IMR-90 (cell line): ENCODE data around the gene CTNND2. TPM values are rescaled to one million over a fixed set of nuclear protein-coding genes. Genes with fewer than 3 reads are reported as not detected.

Source experiments
- ATAC-seq: fragments of 200-7000 bp; cut with Tn5 transposase; 2 replicates; pipeline ENCODE4 v1.9.1; 2020; ENCODE audit warnings: low read depth, mild to moderate bottlenecking, moderate library complexity
- BruUV-seq: library from RNA; stranded (reverse); fragments of 400-500 nt; replicated peaks from 2 replicates; lab custom pipeline; 2021; lab: Mats Ljungman, UMichigan
- CTCF ChIA-PET: fragments of 300-600 bp; formaldehyde crosslinking; extraction: SDS; loops from one replicate; lab custom pipeline; 2021; ENCODE audit warnings: antibody characterized with exemption; lab: Yijun Ruan, JAX
- POLR2A ChIA-PET: fragments of 300-600 bp; sonication (Branson Sonifier 250); formaldehyde crosslinking; loops from one replicate; lab custom pipeline; 2022; ENCODE audit warnings: antibody characterized with exemption; ENCODE audit not compliant: unreplicated experiment; lab: Charles Lee
- DNase-seq: peaks from one replicate; pipeline ENCODE4 v3.0.0; 2013
- H2AFZ ChIP-seq: replicated peaks from 2 replicates; pipeline ENCODE3; 2013; ENCODE audit warnings: low read length, mild to moderate bottlenecking; ENCODE audit not compliant: poor library complexity
- H2AK5ac ChIP-seq: 2 replicates; pipeline ENCODE4 v1.6.1; 2013; ENCODE audit warnings: low read depth, low read length, inconsistent platforms
- H2AK9ac ChIP-seq: replicated peaks from 2 replicates; pipeline ENCODE3; 2013; ENCODE audit warnings: mild to moderate bottlenecking, low read depth, low read length, moderate library complexity; ENCODE audit not compliant: poor library complexity
- H2BK120ac ChIP-seq: 2 replicates; pipeline ENCODE4 v1.6.1; 2013; ENCODE audit warnings: low read depth, low read length, inconsistent platforms
- H2BK15ac ChIP-seq: 3 replicates; pipeline ENCODE4 v1.6.1; 2013; ENCODE audit warnings: low read depth, low read length, inconsistent platforms
- H2BK20ac ChIP-seq: 2 replicates; pipeline ENCODE4 v1.6.1; 2013; ENCODE audit warnings: low read depth, mild to moderate bottlenecking, inconsistent platforms, low read length, moderate library complexity
- H2BK5ac ChIP-seq: 2 replicates; pipeline ENCODE4 v1.6.1; 2013; ENCODE audit warnings: mild to moderate bottlenecking, low read depth, low read length, inconsistent platforms; ENCODE audit not compliant: poor library complexity, severe bottlenecking
- H3K14ac ChIP-seq: replicated peaks from 2 replicates; pipeline ENCODE4 v1.6.1; 2013; ENCODE audit warnings: low read depth, low read length, inconsistent platforms
- H3K18ac ChIP-seq: 2 replicates; pipeline ENCODE4 v1.6.1; 2013; ENCODE audit warnings: low read depth, low read length, control low read depth
- H3K23ac ChIP-seq: 2 replicates; pipeline ENCODE4 v1.6.1; 2013; ENCODE audit warnings: low read depth, low read length, inconsistent platforms
- H3K27ac ChIP-seq: 2 replicates; pipeline ENCODE4 v1.5.1; 2013; ENCODE audit warnings: mild to moderate bottlenecking, control low read depth, low read length; ENCODE audit not compliant: insufficient read depth
- H3K27me3 ChIP-seq: 2 replicates; pipeline ENCODE4 v1.6.1; 2013; ENCODE audit warnings: low read length; ENCODE audit not compliant: control insufficient read depth, insufficient read depth
- H3K36me3 ChIP-seq: 2 replicates; pipeline ENCODE4 v1.6.1; 2013; ENCODE audit warnings: low read length, mixed read lengths; ENCODE audit not compliant: control insufficient read depth, insufficient read depth
- H3K4ac ChIP-seq: 2 replicates; pipeline ENCODE4 v1.6.1; 2013; ENCODE audit warnings: low read depth, low read length, inconsistent platforms
- H3K4me1 ChIP-seq: 2 replicates; pipeline ENCODE4 v1.6.1; 2013; ENCODE audit warnings: low read length, mixed read lengths; ENCODE audit not compliant: control insufficient read depth, insufficient read depth
- H3K4me2 ChIP-seq: 2 replicates; pipeline ENCODE4 v1.6.1; 2013; ENCODE audit warnings: low read depth, mild to moderate bottlenecking, control low read depth, low read length, moderate library complexity
- H3K4me3 ChIP-seq: 2 replicates; pipeline ENCODE4 v1.5.1; 2013; ENCODE audit warnings: low read depth, mild to moderate bottlenecking, control low read depth, low read length, moderate library complexity; ENCODE audit not compliant: insufficient read depth
- H3K56ac ChIP-seq: 2 replicates; pipeline ENCODE4 v1.6.1; 2013; ENCODE audit warnings: low read length, inconsistent platforms; ENCODE audit not compliant: insufficient read depth; ENCODE audit errors: extremely low read depth
- H3K79me1 ChIP-seq, 2 experiments: 2 replicates each; pipeline ENCODE4 v1.6.1; 2013; ENCODE audit warnings: low read length in 2 of 2, inconsistent platforms in 1 of 2, low read depth in 1 of 2
- H3K9ac ChIP-seq: 2 replicates; pipeline ENCODE4 v1.6.1; 2013; ENCODE audit warnings: low read depth, low read length, control low read depth
- H3K9me1 ChIP-seq: 2 replicates; pipeline ENCODE4 v1.6.1; 2013; ENCODE audit warnings: low read length, inconsistent platforms; ENCODE audit not compliant: insufficient read depth
- H3K9me3 ChIP-seq: 2 replicates; pipeline ENCODE4 v1.6.1; 2013; ENCODE audit warnings: low read length; ENCODE audit not compliant: control insufficient read depth, insufficient read depth
- H4K20me1 ChIP-seq: 2 replicates; pipeline ENCODE4 v1.6.1; 2013; ENCODE audit warnings: low read length, inconsistent platforms; ENCODE audit not compliant: insufficient read depth
- H4K5ac ChIP-seq: 2 replicates; pipeline ENCODE4 v1.6.1; 2013; ENCODE audit warnings: mild to moderate bottlenecking, low read depth, low read length, control low read depth
- H4K8ac ChIP-seq, 2 experiments: 2 replicates each; pipeline ENCODE4 v1.6.1; 2013; ENCODE audit warnings: low read depth in 2 of 2, low read length in 2 of 2, control low read depth in 1 of 2, inconsistent platforms in 1 of 2
- H4K91ac ChIP-seq: 2 replicates; pipeline ENCODE4 v1.6.1; 2013; ENCODE audit warnings: low read depth, low read length, inconsistent platforms; ENCODE audit not compliant: insufficient read depth
- BHLHE40 ChIP-seq: fragments of 150-350 bp; IDR thresholded peaks from 2 replicates; pipeline ENCODE4 v1.6.1; 2016; ENCODE audit warnings: mild to moderate bottlenecking, low read depth, low read length
- CEBPB ChIP-seq: IDR thresholded peaks from 2 replicates; pipeline ENCODE4 v1.6.1; 2012; ENCODE audit warnings: low read depth, low read length, improper control_type of control experiment
- CHD1 ChIP-seq: IDR thresholded peaks from 2 replicates; pipeline ENCODE4 v1.6.1; 2012; ENCODE audit warnings: low read depth, low read length, improper control_type of control experiment
- CTCF ChIP-seq: conservative IDR thresholded peaks from 2 replicates; pipeline ENCODE4 v1.5.1; 2012; ENCODE audit warnings: mild to moderate bottlenecking, low read depth, low read length, improper control_type of control experiment
- ELK1 ChIP-seq: fragments of 150-350 bp; IDR thresholded peaks from 2 replicates; pipeline ENCODE4 v1.6.1; 2016; ENCODE audit warnings: low read depth, mild to moderate bottlenecking, low read length, moderate library complexity, borderline replicate concordance
- FOS ChIP-seq: fragments of 150-350 bp; IDR thresholded peaks from 2 replicates; pipeline ENCODE4 v1.6.1; 2016; ENCODE audit warnings: low read depth, low read length
- MAFK ChIP-seq: IDR thresholded peaks from 2 replicates; pipeline ENCODE4 v1.6.1; 2012; ENCODE audit warnings: low read depth, low read length, improper control_type of control experiment
- MAZ ChIP-seq: IDR thresholded peaks from 2 replicates; pipeline ENCODE4 v1.6.1; 2012; ENCODE audit warnings: low read depth, mild to moderate bottlenecking, low read length, improper control_type of control experiment, moderate library complexity, borderline replicate concordance
- MXI1 ChIP-seq: IDR thresholded peaks from 2 replicates; pipeline ENCODE4 v1.6.1; 2012; ENCODE audit warnings: low read depth, mild to moderate bottlenecking, low read length, moderate library complexity, borderline replicate concordance
- NFE2L2 ChIP-seq: fragments of 150-350 bp; IDR thresholded peaks from 2 replicates; pipeline ENCODE4 v1.6.1; 2016; ENCODE audit warnings: low read depth, mild to moderate bottlenecking, low read length
- POLR2A ChIP-seq: IDR thresholded peaks from 2 replicates; pipeline ENCODE4 v1.6.1; 2012; ENCODE audit warnings: mild to moderate bottlenecking, low read depth, low read length
- RAD21 ChIP-seq: IDR thresholded peaks from 2 replicates; pipeline ENCODE4 v1.6.1; 2012; ENCODE audit warnings: low read length, improper control_type of control experiment
- RCOR1 ChIP-seq: IDR thresholded peaks from 2 replicates; pipeline ENCODE4 v1.6.1; 2012; ENCODE audit warnings: mild to moderate bottlenecking, low read length, improper control_type of control experiment; ENCODE audit not compliant: insufficient replicate concordance
- RFX5 ChIP-seq: IDR thresholded peaks from 2 replicates; pipeline ENCODE4 v1.8.0; 2012; ENCODE audit warnings: low read depth, mild to moderate bottlenecking, low read length, moderate library complexity
- SMC3 ChIP-seq: fragments of 150-350 bp; IDR thresholded peaks from 2 replicates; pipeline ENCODE4 v1.6.1; 2016; ENCODE audit warnings: low read depth, mild to moderate bottlenecking, antibody characterized with exemption, low read length, moderate library complexity
- USF2 ChIP-seq: fragments of 150-350 bp; IDR thresholded peaks from 2 replicates; pipeline ENCODE4 v1.6.1; 2017; ENCODE audit warnings: mild to moderate bottlenecking, antibody characterized with exemption, low read length, low read depth
- WGBS, 2 experiments: methylation state at CpG; one replicate each; pipeline versions ENCODE4 v1.1.5 to v1.1.7; 2013; ENCODE audit warnings: missing lambda C conversion rate in 2 of 2; ENCODE audit not compliant: insufficient read length in 1 of 2; ENCODE audit errors: extremely low coverage in 2 of 2; 5-methylcytosine and 5-hydroxymethylcytosine counted together
- dilution Hi-C: fragments of 300-500 bp; cut with HindIII; formaldehyde crosslinking; loops from one replicate; pipeline ENCODE4 v1.14.3; 2018; ENCODE audit warnings: low sequenced_read_pairs; ENCODE audit not compliant: unreplicated experiment
- in situ Hi-C: fragments of 300-500 bp; cut with MboI; formaldehyde crosslinking; loops from 3 replicates; pipeline ENCODE4 v1.14.3; 2019; ENCODE audit warnings: low sequenced_read_pairs, inconsistent platforms, mixed read lengths
- intact Hi-C: fragments of 100-400 bp; cut with micrococcal nuclease; formaldehyde crosslinking; loops from 2 replicates; pipeline ENCODE4 v1.10.0; 2022
- polyA plus RNA-seq, 3 experiments: library from polyadenylated mRNA; depleted of rRNA; stranded (reverse); fragments of >200 nt; gene quantifications; 2 replicates each; pipeline ENCODE4 v1.2.3, GENCODE V29; 2012; ENCODE audit warnings: low replicate concordance in 1 of 3
- total RNA-seq: library from RNA; depleted of rRNA; stranded (reverse); fragments of >200 nt; gene quantifications from 2 replicates; pipeline ENCODE4 v1.2.3, GENCODE V29; 2012

CTNND2 gene
- total and polyA plus RNA-seq, 2 of the 4 experiments (the other 2 are of a cell fraction), result not detected

- Histone ChIP-seq H4K20me1 (no peaks in the 10 kb centered on the region), H2BK5ac (no peak overlapping the region), H3K4ac (no peak overlapping the region), H3K4me3 (no peak overlapping the region), H3K79me1 (no peaks in the 10 kb centered on the region), H3K9ac (no peak overlapping the region), H4K91ac (no peak overlapping the region), H3K23ac (no peak overlapping the region), H3K18ac (no peak overlapping the region), H4K5ac (no peak overlapping the region), H3K27me3 (no peaks in the 10 kb centered on the region), H3K56ac (no peak overlapping the region), H3K9me1 (no peaks in the 10 kb centered on the region), H2AFZ (no peak overlapping the region), H2BK20ac (no peak overlapping the region), H3K14ac (no peak overlapping the region), H4K8ac (no peak overlapping the region), H3K9me3 (peaks cover 4% of the 10 kb centered on the region; the same call in 1 of the 2 replicates), H2AK5ac (no peak overlapping the region), H3K36me3 (no peaks in the 10 kb centered on the region), H3K27ac (no peak overlapping the region), H2BK15ac (no peak overlapping the region), H3K4me1 (no peaks in the 10 kb centered on the region), H2AK9ac (no peak overlapping the region), H3K4me2 (no peak overlapping the region), H2BK120ac (no peak overlapping the region)
- WGBS, 2 experiments, result no CpG with 5 or more reads among the region's 3 CpGs
- intact Hi-C loops, result no loop called here
- BruUV-seq, result no TSS peak
- in situ Hi-C loops, result no loop called here
- dilution Hi-C loops, result no loop called here
- ATAC-seq, result no peak
- CTCF ChIA-PET, result no interaction called here
- no peak for DNase-seq
- POLR2A ChIA-PET, result no interaction called here
- no peak for TF ChIP-seq FOS
- no peak for TF ChIP-seq MAZ
- no peak for TF ChIP-seq SMC3
- no peak for TF ChIP-seq MAFK
- no peak for TF ChIP-seq RFX5
- no peak for TF ChIP-seq CTCF
- TF ChIP-seq USF2, result no peak
- no peak for TF ChIP-seq RCOR1
- TF ChIP-seq CEBPB, result no peak
- no peak for TF ChIP-seq RAD21
- TF ChIP-seq BHLHE40, result no peak
- TF ChIP-seq ELK1, result no peak
- TF ChIP-seq MXI1, result no peak
- TF ChIP-seq POLR2A, result no peak
- TF ChIP-seq NFE2L2, result no peak
- TF ChIP-seq CHD1, result no peak
Measured at GRCh38 chr5:11620172-11620571, 284.1 kb downstream of the CTNND2 start.
